ENCODE results near the gene NT5DC3. TPM values are rescaled to one million over a fixed set of nuclear protein-coding genes. Genes with fewer than 3 reads are reported as not detected.

Gene NT5DC3
- total and polyA plus RNA-seq, 2 donors (not counting 3 experiments of a cell fraction or from before 2014, with no cell fraction given), result 1.5 to 6.7 TPM

GRCh38 chr12:103757248-103757647, 83.8 kb downstream of the NT5DC3 start:
- Histone ChIP-seq H4K20me1 (replicated peaks; ENCODE audit: control insufficient read depth, extremely low read depth, insufficient read depth, low read length) (no peaks in the 10 kb centered on the region), H3K79me2 (ENCODE audit: control insufficient read depth, insufficient read depth, low read length) (no peaks in the 10 kb centered on the region), H3K4me1 (ENCODE audit: control insufficient read depth, extremely low read depth, insufficient read depth, low read length) (no peaks in the 10 kb centered on the region), H3K27me3 (ENCODE audit: control insufficient read depth in 2 of 2, insufficient read depth in 2 of 2, low read length in 2 of 2) (no peaks in the 10 kb centered on the region), H3K4me3 (replicated peaks in 1 of 3; ENCODE audit: insufficient read depth in 1 of 3, low read depth in 1 of 3, low read length in 3 of 3) (no peak overlapping the region), H2AFZ (ENCODE audit: low read depth, low read length) (no peak overlapping the region), H3K9ac (replicated peaks; ENCODE audit: extremely low read depth, insufficient read depth, low read length) (no peak overlapping the region), H3K4me2 (ENCODE audit: insufficient read depth, low read length) (no peak overlapping the region), H3K27ac (ENCODE audit: insufficient read depth, low read depth, low read length) (no peak overlapping the region), H3K36me3 (ENCODE audit: control insufficient read depth in 2 of 2, extremely low read depth in 1 of 2, insufficient read depth in 2 of 2, low read length in 2 of 2) (no peaks in the 10 kb centered on the region), H3K9me1 (replicated peaks; ENCODE audit: control insufficient read depth, extremely low read depth, insufficient read depth, low read length) (no peaks in the 10 kb centered on the region), H3K9me3 (replicated peaks; ENCODE audit: control insufficient read depth, insufficient read depth, low read length) (no peaks in the 10 kb centered on the region)
- dilution Hi-C loops (cut with MboI; ENCODE audit: extremely low pct_ligation_motif_present, low sequenced_read_pairs), result no loop called here
- intact Hi-C loops (cut with micrococcal nuclease), result no loop called here
- no peak for TF ChIP-seq GATA2 (IDR thresholded peaks at IDR 0.05; ENCODE audit: insufficient read depth, insufficient read length, low read depth, low read length)
- no peak for TF ChIP-seq CTCF (IDR thresholded peaks at IDR 0.05; ENCODE audit: extremely low read depth in 1 of 2, insufficient read depth in 1 of 2, low read depth in 1 of 2, low read length in 2 of 2)
- no peak for TF ChIP-seq MAX (IDR thresholded peaks at IDR 0.05; ENCODE audit: insufficient read depth, insufficient read length)
- TF ChIP-seq POLR2AphosphoS5 (IDR thresholded peaks at IDR 0.05; ENCODE audit: insufficient read depth, low read depth, low read length), result no peak
- TF ChIP-seq MYC (IDR thresholded peaks at IDR 0.05; ENCODE audit: low read depth, low read length), result no peak
- no peak for TF ChIP-seq POLR2A (IDR thresholded peaks at IDR 0.05; ENCODE audit: low read depth, low read length)
- no peak for TF ChIP-seq FOS (IDR thresholded peaks at IDR 0.05; ENCODE audit: borderline replicate concordance, insufficient read depth, low read length)
- no peak for TF ChIP-seq EZH2 (IDR thresholded peaks at IDR 0.05; ENCODE audit: borderline replicate concordance, low read depth, low read length, severe bottlenecking)
- TF ChIP-seq JUN (IDR thresholded peaks at IDR 0.05; ENCODE audit: borderline replicate concordance, insufficient read depth, insufficient read length, low read depth), result no peak
- BruUV-seq (replicated peaks), result no TSS peak
- ChIA-PET CTCF (no interaction called here), POLR2A (no interaction called here)
- FAIRE-seq (no peak), DNase-seq (ENCODE audit: low read depth, low spot score) (no peak)

Data from endothelial cell of umbilical vein (primary cell).